GM18873 (cell line): Measurements from ENCODE around the gene PRICKLE4.
"Not testable (repeated sequence)": the region's sequence is repeated elsewhere in the genome, so short reads cannot be mapped to it uniquely, and the experiment has no call there.

Experiments used
- ATAC-seq: cut with Tn5 transposase; IDR thresholded peaks from one replicate; pipeline ENCODE4 v1.9.1; 2021; ENCODE audit warnings: mild to moderate bottlenecking, moderate library complexity, moderate number of reproducible peaks; ENCODE audit not compliant: unreplicated experiment, low FRiP score

The PRICKLE4 gene

DNA sequence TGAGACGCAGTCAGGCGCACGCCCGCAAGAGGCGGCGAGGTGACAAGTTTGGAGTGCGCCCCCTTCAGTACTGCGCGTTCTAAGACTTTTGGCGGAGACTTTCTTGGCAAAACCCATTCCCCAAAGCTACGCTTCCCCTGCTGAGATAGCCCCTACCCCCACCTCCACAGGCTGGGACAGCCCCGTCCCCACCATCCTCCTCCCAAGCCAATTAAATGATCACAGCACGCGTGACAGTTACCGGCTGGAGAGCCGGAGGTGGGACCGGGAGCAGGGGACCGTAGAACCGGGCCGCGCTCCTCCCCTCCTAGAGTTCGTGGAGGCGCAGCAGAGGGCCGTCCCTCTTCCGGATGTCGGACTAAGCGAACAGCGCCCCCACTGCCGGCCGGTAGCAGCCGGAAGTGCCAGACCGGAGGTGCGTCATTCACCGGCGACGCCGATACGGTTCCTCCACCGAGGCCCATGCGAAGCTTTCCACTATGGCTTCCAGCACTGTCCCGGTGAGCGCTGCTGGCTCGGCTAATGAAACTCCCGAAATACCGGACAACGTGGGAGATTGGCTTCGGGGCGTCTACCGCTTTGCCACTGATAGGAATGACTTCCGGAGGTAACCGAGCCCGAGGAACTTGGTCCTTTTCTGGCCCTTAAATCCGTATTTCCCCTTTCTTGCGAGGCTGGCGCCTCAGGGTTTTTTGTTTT is 6.8 kb downstream of the PRICKLE4 start, which contains the start of gene TOMM6:
Gene TOMM6, plus strand, starts transcription at position 476 of the 699 bp plus-strand sequence. Its CDS starts 4 bp downstream, at position 480.
- peak; percentile 72 for ATAC-seq

DNA sequence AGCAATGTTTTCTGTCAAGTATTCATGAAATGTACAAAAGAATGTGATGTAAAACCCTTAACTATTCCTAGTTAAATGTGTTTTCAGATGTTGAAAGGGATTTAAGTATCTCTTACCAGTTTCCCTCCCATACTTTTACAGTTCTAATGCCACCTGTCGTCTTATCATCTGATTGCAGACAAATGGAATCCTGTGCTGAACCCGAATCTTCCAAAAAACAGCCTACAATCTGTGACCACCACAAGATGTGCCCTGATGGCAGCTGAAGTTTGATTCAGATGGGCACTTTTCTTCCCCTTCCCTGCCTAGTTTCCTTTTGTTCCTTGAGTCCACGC is 8.8 kb downstream of the PRICKLE4 start:
- no peak for ATAC-seq

DNA sequence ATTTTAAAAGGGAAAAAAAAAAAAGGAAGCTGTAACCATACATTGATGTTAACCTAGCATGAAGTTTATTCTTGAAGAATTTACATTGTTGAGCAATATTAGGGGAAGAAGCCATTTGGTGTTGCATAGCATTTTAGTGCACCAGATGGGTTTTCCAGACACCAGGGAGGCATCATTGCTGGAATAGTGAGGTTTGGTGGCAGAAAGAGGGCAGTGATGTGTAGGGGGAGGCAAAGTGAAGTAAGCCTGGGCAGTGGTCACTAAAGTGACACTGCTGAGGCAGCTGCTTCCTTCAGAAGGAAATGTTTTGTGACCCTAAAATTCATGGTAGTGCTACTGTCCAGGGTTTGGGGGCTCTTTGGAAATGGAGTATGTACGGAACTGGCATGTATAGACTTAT is 9.5 kb downstream of the PRICKLE4 start:
- ATAC-seq: no peak

DNA sequence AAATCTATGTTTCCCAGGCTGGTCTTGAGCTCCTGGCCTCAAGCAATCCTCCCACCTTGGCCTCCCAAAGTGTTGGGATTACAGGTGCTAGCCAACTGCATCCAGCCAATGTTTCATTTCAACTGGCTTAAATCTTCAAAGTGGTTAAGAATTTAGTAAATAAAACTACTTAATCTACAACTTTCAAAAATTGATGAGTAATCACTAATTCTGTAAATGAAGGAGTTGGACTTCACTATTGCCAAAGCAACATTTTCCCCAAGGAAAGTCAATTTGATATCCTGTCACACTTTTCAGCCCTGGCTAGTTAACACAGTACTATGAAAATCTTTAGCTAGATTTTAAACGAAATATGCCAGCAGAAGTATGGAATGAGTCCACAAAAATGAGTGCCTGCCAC is 10.7 kb downstream of the PRICKLE4 start:
- ATAC-seq: no peak

DNA sequence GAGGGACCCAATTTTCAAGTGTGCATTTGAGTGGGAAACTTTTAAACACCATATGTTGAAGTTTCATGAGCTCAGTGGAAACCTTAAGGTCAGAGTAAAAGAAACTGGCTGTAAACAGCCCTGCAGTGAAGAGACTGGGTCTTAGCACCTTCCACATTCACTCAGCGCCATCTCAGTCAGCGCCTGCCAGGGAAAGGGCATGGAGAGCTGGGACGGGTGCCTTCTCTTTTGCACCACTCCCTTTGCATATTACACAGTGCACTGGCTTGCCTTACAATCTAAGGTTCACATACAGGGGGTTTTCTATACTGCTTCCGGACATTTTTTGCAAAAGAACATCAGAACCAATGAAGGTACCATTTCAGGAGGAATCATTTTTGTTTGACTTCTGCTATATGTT is 11.4 kb downstream of the PRICKLE4 start:
- ATAC-seq: no peak

DNA sequence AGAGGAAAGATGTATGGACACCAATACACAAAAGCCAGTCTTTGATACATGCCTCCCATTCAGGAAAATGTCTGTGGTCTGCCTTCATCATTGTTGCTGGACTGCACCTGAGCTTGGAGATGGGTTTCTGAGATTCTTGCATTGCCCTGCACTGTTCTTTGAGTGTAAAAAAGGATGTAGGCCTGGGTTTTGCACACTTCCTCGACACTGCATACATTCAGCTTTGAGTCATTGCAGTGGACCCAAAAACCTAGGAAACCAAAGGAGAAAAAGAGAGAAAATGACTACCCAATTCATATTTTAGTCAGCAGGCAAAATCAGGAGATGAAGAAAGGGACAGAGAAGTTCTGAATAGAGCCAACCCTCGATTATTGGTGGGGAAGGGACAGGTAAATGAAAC is 15.9 kb downstream of the PRICKLE4 start:
- ATAC-seq: no peak

- ATAC-seq: no peak
Observed at GRCh38 chr6:41798901-41799558, 18.4 kb downstream of the PRICKLE4 start.

- ATAC-seq: no peak
Observed at GRCh38 chr6:41799559-41799911, 19.0 kb downstream of the PRICKLE4 start.

DNA sequence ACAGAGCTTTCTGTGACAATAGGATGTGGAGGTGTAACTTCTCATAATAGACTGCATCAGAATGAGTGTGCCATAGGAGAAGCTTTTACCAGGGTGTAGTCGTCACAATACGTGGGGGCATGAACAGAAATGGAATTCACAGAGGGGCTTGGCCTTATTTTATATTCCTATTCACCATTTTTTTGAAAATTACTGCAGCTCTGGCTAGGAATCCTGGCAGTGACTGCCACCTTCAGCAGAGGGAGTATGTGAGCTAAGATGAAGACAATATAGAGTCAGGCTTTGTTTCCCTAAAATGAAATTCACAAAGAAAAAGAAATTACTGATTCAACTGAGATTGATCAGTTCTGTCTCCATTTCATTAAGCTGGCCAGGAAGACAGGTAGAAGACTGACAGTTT is 20.8 kb downstream of the PRICKLE4 start:
- ATAC-seq: no peak

DNA sequence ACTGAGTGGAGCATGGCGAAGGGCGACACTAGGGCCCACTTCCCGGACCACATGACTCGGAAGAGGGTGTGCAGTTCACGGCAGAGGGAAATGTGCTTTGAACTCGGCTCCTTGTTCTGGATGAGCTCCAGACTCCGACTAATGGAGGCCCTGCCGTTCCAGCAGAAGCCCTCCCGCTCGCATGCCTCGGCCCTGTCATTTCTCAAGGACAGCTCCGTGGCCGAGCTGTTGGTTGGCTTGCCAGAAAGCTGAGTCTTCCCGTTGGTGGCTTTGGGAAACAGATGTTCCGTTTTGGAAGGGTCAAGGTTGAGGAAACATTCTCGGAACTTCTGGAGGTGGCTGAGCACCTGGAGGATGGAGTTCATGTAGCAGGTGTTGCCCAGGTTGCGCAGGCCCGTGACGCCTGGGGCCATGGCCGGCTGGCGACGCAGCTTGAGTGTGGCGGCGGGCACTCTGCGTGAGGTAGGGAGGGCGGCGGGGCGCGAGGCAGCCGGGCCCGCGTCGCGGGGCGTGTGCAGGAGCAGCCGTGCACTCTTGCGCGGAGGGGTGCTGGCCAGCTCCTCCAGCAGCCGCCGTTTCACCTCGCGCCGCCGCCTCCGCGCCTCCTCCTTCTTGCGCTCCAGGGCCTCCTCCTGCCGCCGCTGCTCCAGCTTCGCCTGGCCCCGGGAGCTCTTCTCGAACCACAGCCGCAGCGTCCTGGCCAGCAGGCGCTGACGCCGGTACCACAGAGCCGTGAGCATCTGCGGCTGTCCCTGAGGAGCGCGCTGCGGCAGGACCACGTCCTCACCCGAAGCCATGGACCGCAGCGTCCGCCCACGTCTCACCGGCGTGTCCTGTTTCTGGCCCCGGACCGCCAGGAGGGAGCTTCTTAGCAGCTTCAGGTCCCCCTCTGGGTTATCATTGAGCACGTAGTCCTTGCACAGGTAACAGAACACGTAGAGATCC is 25.5 kb downstream of the PRICKLE4 start:
- ATAC-seq: no peak

DNA sequence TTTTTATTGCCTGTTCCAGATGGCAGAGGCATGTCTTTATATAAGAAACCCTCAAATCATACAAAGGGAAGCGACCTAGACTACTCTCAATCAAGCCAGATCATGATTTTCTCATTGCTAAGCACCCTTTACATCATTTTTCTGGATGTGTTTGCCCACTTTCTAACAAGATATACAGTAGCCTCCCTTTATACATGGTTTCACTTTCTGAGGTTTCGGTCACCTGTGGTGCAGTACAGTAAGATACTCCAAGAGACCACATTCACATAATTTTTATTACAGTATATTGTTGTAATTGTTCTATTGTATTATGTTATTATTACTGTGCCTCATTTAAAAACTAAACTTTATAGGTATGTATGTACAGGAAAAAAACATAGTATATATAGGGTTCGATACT is 30.5 kb downstream of the PRICKLE4 start:
- no peak for ATAC-seq

DNA sequence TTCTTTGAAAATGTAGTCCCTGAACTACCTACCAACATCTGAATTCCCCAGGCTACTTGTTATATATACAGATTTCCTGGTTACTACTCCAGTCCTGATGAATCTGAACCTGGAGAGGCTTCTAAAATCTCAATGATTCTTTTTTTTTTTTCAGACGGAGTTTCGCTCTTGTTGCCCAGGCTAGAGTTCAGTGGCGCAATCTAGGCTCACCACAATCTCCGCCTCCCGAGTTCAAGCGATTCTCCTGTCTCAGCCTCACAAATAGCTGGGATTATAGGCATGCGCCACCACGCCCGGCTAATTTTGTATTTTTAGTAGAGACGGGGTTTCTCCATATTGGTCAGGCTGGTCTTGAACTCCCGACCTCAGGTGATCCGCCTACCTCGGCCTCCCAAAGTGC is 31.4 kb downstream of the PRICKLE4 start:
- not testable (repeated sequence) for ATAC-seq

DNA sequence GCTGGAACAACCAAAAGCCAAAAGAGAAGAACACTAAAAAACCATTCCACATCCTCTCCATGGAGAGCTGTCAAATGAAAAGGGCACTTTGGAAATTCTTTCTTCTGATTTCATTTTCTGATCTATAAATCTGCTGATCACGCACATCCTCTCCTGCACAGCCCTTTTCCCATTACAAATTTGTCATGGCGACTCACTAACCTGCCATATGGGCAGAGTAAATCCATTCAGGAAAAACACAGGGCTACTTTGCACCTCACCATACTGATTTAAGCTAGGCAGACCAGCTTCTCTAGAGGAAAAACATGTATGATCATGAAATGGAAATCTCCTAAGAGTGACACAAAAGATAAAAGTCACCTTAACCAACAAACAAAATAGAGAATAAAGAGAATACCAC is 32.9 kb downstream of the PRICKLE4 start:
- ATAC-seq: no peak

DNA sequence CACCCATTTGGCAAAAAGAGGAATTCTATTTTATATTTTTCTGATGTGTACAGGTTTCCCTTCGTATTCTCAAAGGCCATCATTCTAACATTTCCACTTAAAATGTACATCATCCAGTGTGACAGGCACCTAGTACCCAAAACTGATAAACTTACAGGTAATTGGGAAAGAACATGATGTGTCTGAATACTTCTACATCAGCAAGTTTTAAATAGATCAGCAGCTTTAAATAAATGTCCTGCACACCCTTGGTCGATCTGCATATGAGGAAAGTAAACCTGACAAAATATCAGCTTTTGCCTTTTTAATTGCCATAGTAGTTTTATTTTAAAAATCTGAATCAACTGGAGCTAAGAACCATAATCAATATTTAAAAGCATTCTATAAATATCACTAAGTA is 33.4 kb downstream of the PRICKLE4 start:
- ATAC-seq: no peak

GRCh38 chr6:41814629-41815028 is 34.0 kb downstream of the PRICKLE4 start:
- no peak for ATAC-seq

DNA sequence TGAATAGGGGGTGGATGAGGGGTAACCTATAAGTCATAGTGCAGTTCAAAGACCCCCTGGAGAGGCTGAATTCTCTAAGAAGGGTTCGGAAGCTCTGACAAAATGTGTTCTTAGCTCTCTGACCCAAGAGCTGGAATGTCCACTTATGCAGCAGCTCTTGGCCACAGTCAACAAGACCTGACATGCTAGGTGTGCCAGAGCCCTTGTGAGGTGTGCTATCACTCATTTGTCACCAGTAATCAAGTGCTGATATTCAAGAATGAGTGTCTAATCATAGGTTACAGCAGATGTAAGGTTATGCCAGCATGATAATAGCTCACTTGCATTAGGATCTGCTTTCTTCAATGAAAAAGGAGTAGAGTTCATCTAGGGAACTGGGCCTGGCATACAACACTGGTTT is 35.0 kb downstream of the PRICKLE4 start:
- no peak for ATAC-seq

DNA sequence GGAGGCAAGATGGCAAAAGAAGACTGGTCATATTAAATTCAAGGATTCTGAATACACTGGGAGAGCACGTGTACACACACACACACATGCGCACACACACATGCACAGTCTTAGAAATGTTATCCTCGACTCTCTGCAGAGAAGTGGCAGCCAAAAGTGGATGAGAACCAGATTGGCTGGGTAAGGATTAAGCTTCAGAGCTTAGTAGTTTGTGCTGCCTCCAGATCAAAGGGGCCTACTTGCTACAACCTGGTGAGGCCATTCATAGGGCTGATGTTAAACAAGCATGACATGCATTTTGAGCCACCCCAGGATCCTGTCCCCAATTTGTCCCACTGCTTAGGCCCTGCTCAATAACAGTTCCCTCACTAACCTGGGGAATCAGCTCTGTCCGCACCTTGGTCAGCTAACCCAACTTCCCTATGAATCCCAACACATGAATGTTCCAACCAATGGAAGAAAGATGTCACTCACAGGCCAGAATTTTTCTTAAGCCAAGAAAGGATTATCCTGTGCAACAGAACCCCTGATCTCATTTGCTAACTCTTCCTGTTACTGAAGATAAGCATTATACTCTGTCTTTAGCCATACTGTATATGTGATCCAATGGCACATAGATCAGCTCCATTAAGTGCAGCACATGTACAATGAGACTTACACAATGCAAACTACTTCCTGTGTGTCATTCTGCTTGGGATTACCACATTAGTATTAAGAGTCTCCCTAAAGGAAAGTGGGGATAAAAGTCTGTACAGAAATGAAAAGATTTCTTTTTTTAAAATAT is 37.9 kb downstream of the PRICKLE4 start:
- no peak for ATAC-seq

GRCh38 chr6:41821266-41821665 is 40.7 kb downstream of the PRICKLE4 start:
- no peak for ATAC-seq

DNA sequence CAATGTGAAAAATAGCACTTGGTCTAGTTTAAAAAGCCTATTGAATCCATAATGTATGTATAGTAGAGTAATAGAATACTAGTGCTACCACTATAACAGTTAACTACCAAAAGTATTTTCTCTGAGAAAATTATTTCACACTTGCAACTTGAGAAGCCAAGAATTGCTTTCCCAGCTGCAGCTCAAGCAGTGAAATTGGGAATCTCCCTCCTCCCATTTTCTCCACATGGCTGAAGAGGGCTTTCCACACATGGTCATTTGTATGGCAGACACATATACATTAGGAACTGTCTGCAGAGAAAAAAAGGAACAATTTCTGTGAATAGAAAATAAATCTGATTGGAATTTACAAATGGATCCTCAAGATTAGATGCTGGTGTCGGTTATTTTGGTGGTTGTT is 41.4 kb downstream of the PRICKLE4 start:
- no peak for ATAC-seq

- no peak for ATAC-seq
Observed at GRCh38 chr6:41823178-41823577, 42.6 kb downstream of the PRICKLE4 start.
